RWPE1 (cell line): ENCODE data around the gene NFASC.

Experiments used
- CTCF ChIA-PET: fragments of 350-600 bp; sonication (Branson Sonifier 250); formaldehyde crosslinking; extraction: SDS; loops from one replicate; lab custom pipeline; 2021; lab: Yijun Ruan, JAX
- POLR2A ChIA-PET: fragments of 400-600 bp; formaldehyde crosslinking; extraction: SDS; loops from one replicate; lab custom pipeline; 2020; ENCODE audit warnings: antibody characterized with exemption; ENCODE audit not compliant: low non-redundant PET; lab: Yijun Ruan, JAX
- DNase-seq: peaks from one replicate; pipeline ENCODE4 v3.0.0; 2012; ENCODE audit warnings: low spot score
- H3K27ac ChIP-seq: fragments of 450-650 bp; 2 replicates; pipeline ENCODE4 v1.5.1; 2017
- CTCF ChIP-seq: fragments of 450-650 bp; conservative IDR thresholded peaks from 2 replicates; pipeline ENCODE4 v1.5.1; 2017; ENCODE audit warnings: low read depth, mild to moderate bottlenecking

Gene NFASC

GRCh38 chr1:204927673-204928641 is 57.3 kb downstream of the NFASC start:
- POLR2A ChIA-PET, result no interaction called here
- H3K27ac ChIP-seq, result no peak overlapping the region
- DNase-seq, result no peak
- no peak for TF ChIP-seq CTCF
- CTCF ChIA-PET, result interaction anchor here (0.6 to 1.7 kb wide), 5 partner anchors 14 to 122 kb away, joined by 3 to 5 read pairs (median 3); no protein-coding TSS in a partner anchor

GRCh38 chr1:204928671-204929486 is 58.2 kb downstream of the NFASC start:
- CTCF ChIA-PET, result interaction anchor here (0.6 to 1.7 kb wide), 5 partner anchors 13 to 122 kb away, joined by 3 to 5 read pairs (median 3); no protein-coding TSS in a partner anchor
- DNase-seq, result no peak
- TF ChIP-seq CTCF, result no peak
- H3K27ac ChIP-seq, result no peak overlapping the region
- POLR2A ChIA-PET, result no interaction called here

GRCh38 chr1:204929487-204930154 is 59.0 kb downstream of the NFASC start:
- ChIA-PET CTCF (interaction anchor here (1.2 to 1.7 kb wide), 2 partner anchors 10 to 13 kb away, joined by 3 to 4 read pairs; no protein-coding TSS in a partner anchor), POLR2A (no interaction called here)
- DNase-seq, result no peak
- H3K27ac ChIP-seq, result no peak overlapping the region
- no peak for TF ChIP-seq CTCF

- H3K27ac ChIP-seq, result no peak overlapping the region
- ChIA-PET POLR2A (no interaction called here), CTCF (interaction anchor here (0.5 to 1.7 kb wide), 3 partner anchors 10 to 21 kb away, joined by 3 to 4 read pairs (median 4); no protein-coding TSS in a partner anchor)
- no peak for DNase-seq
- no peak for TF ChIP-seq CTCF
Observed at GRCh38 chr1:204930155-204930523, 59.5 kb downstream of the NFASC start.

- CTCF ChIA-PET, result interaction anchor here (0.6 to 1.7 kb wide), 5 partner anchors 8 to 284 kb away, joined by 3 to 4 read pairs (median 3); no protein-coding TSS in a partner anchor
- DNase-seq, result no peak
- POLR2A ChIA-PET, result no interaction called here
- H3K27ac ChIP-seq, result no peak overlapping the region
- no peak for TF ChIP-seq CTCF
Observed at GRCh38 chr1:204931313-204931712, 60.7 kb downstream of the NFASC start.
